ENCODE measurements around the gene YTHDF1. TPM values are rescaled to one million over a fixed set of nuclear protein-coding genes. Genes with fewer than 3 reads are reported as not detected.
A peak's percentile ranks its signal among the peaks of the same experiment; 100 is the strongest.

The YTHDF1 gene
- total and polyA plus RNA-seq, 2 donors from 2014 or later = 21.9 to 43.1 TPM

- Histone ChIP-seq H3K27me3 (ENCODE audit: control insufficient read depth, insufficient read depth, low read length) (no peaks in the 10 kb centered on the region), H3K4me1 (ENCODE audit: control insufficient read depth in 2 of 3, insufficient read depth in 2 of 3, low read depth in 1 of 3, low read length in 3 of 3) (peaks cover 0 to 17% (median 2%) of the 10 kb centered on the region in 3 donors), H3K27ac (ENCODE audit: low read depth in 2 of 2, low read length in 2 of 2) (no peak overlapping the region), H3K4me3 (ENCODE audit: low read length in 3 of 3) (no peak overlapping the region), H3K9me3 (ENCODE audit: control insufficient read depth in 2 of 3, insufficient read depth in 1 of 3, low read length in 3 of 3) (no peaks in the 10 kb centered on the region), H3K9ac (ENCODE audit: low read length in 3 of 3) (no peak overlapping the region), H3K36me3 (ENCODE audit: control insufficient read depth in 2 of 3, insufficient read depth in 3 of 3, low read length in 3 of 3) (no peaks in the 10 kb centered on the region)
- no peak for FAIRE-seq
- intact Hi-C loops (cut with DNase I) = no loop called here
- TF ChIP-seq CTCF (IDR thresholded peaks at IDR 0.05; ENCODE audit: borderline replicate concordance, extremely low read depth, insufficient read depth) = no peak
- DNase-seq = peak in 1 of 5 donors; percentile 47
Measured at GRCh38 chr20:63244468-63244867, 28.5 kb upstream of the YTHDF1 start.

DNA sequence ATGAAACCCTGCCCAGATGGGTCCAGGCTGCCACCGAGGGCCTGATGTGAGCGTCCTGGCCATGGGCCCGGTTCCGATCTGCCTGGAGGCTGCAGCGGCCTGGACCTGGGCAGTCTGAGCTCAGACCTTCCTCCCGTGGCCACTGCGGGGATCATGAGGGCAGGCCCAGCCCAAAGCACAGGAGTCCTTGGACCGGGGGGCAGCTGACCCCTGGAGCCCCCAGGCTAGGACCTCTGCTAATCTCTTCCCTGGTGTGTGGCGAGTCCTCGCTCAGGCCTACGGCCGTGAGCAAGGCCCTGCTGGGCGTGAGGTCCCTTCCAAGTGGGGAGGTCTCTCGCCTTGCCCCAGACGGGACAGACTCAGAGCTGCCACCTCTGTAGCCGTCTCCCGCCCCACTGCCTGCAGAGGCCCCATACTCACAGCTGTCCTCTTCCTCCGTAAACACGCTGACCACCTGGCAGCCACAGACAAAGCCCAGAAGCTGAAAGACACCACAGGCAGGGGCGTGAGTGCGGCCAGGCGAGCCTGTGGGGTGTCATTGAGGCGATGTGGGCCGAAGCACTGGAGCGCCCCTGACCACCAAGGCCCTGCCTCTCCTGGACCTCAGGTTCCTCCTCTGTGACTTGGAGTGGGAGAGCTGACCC, 27.8 kb upstream of the YTHDF1 start:
- intact Hi-C loops (cut with DNase I) = no loop called here
- Histone ChIP-seq H3K4me1 (ENCODE audit: control insufficient read depth in 2 of 3, insufficient read depth in 2 of 3, low read depth in 1 of 3, low read length in 3 of 3) (peaks cover 0 to 16% (median 2%) of the 10 kb centered on the region in 3 donors), H3K27ac (ENCODE audit: low read depth in 2 of 2, low read length in 2 of 2) (no peak overlapping the region), H3K27me3 (ENCODE audit: control insufficient read depth, insufficient read depth, low read length) (no peaks in the 10 kb centered on the region), H3K9ac (ENCODE audit: low read length in 3 of 3) (no peak overlapping the region), H3K36me3 (ENCODE audit: control insufficient read depth in 2 of 3, insufficient read depth in 3 of 3, low read length in 3 of 3) (no peaks in the 10 kb centered on the region), H3K4me3 (ENCODE audit: low read length in 3 of 3) (no peak overlapping the region), H3K9me3 (ENCODE audit: control insufficient read depth in 2 of 3, insufficient read depth in 1 of 3, low read length in 3 of 3) (no peaks in the 10 kb centered on the region)
- FAIRE-seq (no peak), DNase-seq (no peak)
- TF ChIP-seq CTCF (IDR thresholded peaks at IDR 0.05; ENCODE audit: borderline replicate concordance, extremely low read depth, insufficient read depth) = no peak

GRCh38 chr20:63242736-63243135, 26.8 kb upstream of the YTHDF1 start:
- H3K27me3 ChIP-seq (ENCODE audit: control insufficient read depth, insufficient read depth, low read length) = no peaks in the 10 kb centered on the region
- FAIRE-seq (no peak), DNase-seq (peak in 1 of 5 donors; percentile 50)
- intact Hi-C loops (cut with DNase I) = no loop called here
- no peaks in the 10 kb centered on the region for H3K36me3 ChIP-seq (ENCODE audit: control insufficient read depth in 2 of 3, insufficient read depth in 3 of 3, low read length in 3 of 3)
- no peak for TF ChIP-seq CTCF (IDR thresholded peaks at IDR 0.05; ENCODE audit: borderline replicate concordance, extremely low read depth, insufficient read depth)
- H3K9me3 ChIP-seq (ENCODE audit: control insufficient read depth in 2 of 3, insufficient read depth in 1 of 3, low read length in 3 of 3) = no peaks in the 10 kb centered on the region
- H3K9ac ChIP-seq (ENCODE audit: low read length in 3 of 3) = no peak overlapping the region
- H3K27ac ChIP-seq (ENCODE audit: low read depth in 2 of 2, low read length in 2 of 2) = no peak overlapping the region
- H3K4me3 ChIP-seq (ENCODE audit: low read length in 3 of 3) = no peak overlapping the region
- H3K4me1 ChIP-seq (ENCODE audit: control insufficient read depth in 2 of 3, insufficient read depth in 2 of 3, low read depth in 1 of 3, low read length in 3 of 3) = peaks cover 0 to 12% (median 0%) of the 10 kb centered on the region in 3 donors

- H3K36me3 ChIP-seq (ENCODE audit: control insufficient read depth in 2 of 3, insufficient read depth in 3 of 3, low read length in 3 of 3) = no peaks in the 10 kb centered on the region
- H3K9ac ChIP-seq (ENCODE audit: low read length in 3 of 3) = no peak overlapping the region
- H3K4me1 ChIP-seq (ENCODE audit: control insufficient read depth in 2 of 3, insufficient read depth in 2 of 3, low read depth in 1 of 3, low read length in 3 of 3) = peaks cover 0 to 2% (median 0%) of the 10 kb centered on the region in 3 donors
- intact Hi-C loops (cut with DNase I) = no loop called here
- no peaks in the 10 kb centered on the region for H3K27me3 ChIP-seq (ENCODE audit: control insufficient read depth, insufficient read depth, low read length)
- H3K4me3 ChIP-seq (ENCODE audit: low read length in 3 of 3) = no peak overlapping the region
- FAIRE-seq (no peak), DNase-seq (no peak)
- TF ChIP-seq CTCF (IDR thresholded peaks at IDR 0.05; ENCODE audit: borderline replicate concordance, extremely low read depth, insufficient read depth) = no peak
- no peak overlapping the region for H3K27ac ChIP-seq (ENCODE audit: low read depth in 2 of 2, low read length in 2 of 2)
- H3K9me3 ChIP-seq (ENCODE audit: control insufficient read depth in 2 of 3, insufficient read depth in 1 of 3, low read length in 3 of 3) = no peaks in the 10 kb centered on the region
Measured at GRCh38 chr20:63241272-63241671, 25.3 kb upstream of the YTHDF1 start.
